NB4 (cell line): ENCODE measurements around the gene MATN3.

Experiments
- DNase-seq: peaks from one replicate; pipeline ENCODE4 v3.0.0; 2010; ENCODE audit warnings: low read depth
- H3K4me3 ChIP-seq: one replicate; pipeline ENCODE4 v1.5.1; 2011; ENCODE audit warnings: mild to moderate bottlenecking, low read depth, low read length, moderate library complexity
- CTCF ChIP-seq: IDR thresholded peaks from one replicate; pipeline ENCODE4 v1.5.1; 2012; ENCODE audit warnings: low read depth, low read length
- MYC ChIP-seq: IDR thresholded peaks from 2 replicates; pipeline ENCODE4 v1.6.1; 2011; ENCODE audit warnings: low read depth, low read length
- POLR2A ChIP-seq: IDR thresholded peaks from 2 replicates; pipeline ENCODE4 v1.6.1; 2011; ENCODE audit warnings: mild to moderate bottlenecking; ENCODE audit not compliant: insufficient read length; ENCODE audit errors: extremely low read depth
- TF ChIP-seq, protein P1 (sequence below): IDR thresholded peaks from 2 replicates; pipeline ENCODE4 v1.6.1; 2011; ENCODE audit warnings: low read depth, low read length

The MATN3 gene

DNA sequence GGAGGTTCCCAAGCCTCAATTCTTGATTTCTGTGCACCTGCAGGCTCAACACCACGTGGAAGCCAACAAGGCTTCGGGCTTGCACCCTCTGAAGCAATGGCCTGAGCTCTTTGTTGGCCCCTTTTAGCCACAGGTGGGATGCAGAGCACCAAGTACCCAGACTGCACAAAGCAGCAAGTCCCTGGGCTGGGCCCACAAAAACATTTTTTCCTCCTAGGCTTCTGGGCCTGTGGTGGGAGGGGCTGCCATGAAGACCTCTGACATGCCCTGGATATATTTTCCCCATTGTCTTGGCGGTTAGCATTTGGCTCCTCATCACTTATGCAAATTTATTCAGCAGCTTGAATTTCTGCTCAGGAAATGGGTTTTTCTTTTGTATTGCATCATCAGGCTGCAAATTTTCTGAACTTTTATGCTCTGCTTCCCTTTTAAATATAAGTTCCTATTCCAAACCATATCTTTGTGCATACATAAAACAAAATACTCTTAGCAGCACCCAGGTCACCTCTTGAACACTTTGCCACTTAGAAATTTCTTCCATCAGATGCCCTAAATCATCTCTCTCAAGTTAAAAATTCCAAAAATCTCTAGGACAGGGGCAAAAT is 9.0 kb upstream of the MATN3 start:
- H3K4me3 ChIP-seq, result no peak overlapping the region
- TF ChIP-seq POLR2A (no peak), MYC (no peak), CTCF (no peak)
- TF ChIP-seq, protein P1, sequence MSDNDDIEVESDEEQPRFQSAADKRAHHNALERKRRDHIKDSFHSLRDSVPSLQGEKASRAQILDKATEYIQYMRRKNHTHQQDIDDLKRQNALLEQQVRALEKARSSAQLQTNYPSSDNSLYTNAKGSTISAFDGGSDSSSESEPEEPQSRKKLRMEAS, result no peak

GRCh38 chr2:20019747-20020146 is 7.3 kb upstream of the MATN3 start:
- no peak overlapping the region for H3K4me3 ChIP-seq
- no peak for DNase-seq
- TF ChIP-seq CTCF, result no peak
- TF ChIP-seq, protein P1, result no peak
- no peak for TF ChIP-seq MYC
- no peak for TF ChIP-seq POLR2A

More for the DNA sequence above, 9.0 kb upstream of the MATN3 start:
- no peak for DNase-seq

DNA sequence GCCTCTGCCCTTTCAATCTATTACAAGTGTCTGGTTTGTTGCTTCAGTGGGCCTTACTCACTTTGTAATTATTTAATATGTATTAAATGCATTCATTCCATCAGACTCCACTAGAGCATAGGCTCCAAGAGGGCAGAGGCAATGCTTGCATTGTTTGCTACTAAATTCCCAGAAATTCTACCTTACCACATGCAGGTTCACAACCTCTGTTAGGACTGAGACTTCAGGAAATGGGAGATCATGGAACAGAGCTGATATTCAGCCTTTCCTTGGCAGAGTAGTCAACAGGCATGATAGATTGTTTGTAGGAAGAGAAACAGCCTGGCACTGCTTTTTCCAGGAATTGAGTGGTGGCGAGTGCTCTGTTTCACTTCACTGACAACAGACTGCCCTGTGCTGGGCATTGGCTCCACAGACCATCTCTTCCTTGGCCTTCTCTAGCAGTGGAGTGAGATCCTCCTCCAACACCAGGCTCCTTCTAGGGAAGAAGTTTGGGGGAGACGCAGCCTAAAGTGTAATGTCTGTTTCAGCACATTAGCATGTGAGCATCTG is 6.2 kb upstream of the MATN3 start:
- no peak overlapping the region for H3K4me3 ChIP-seq
- TF ChIP-seq CTCF, result no peak
- no peak for TF ChIP-seq POLR2A
- TF ChIP-seq, protein P1, result no peak
- no peak for TF ChIP-seq MYC
- no peak for DNase-seq

DNA sequence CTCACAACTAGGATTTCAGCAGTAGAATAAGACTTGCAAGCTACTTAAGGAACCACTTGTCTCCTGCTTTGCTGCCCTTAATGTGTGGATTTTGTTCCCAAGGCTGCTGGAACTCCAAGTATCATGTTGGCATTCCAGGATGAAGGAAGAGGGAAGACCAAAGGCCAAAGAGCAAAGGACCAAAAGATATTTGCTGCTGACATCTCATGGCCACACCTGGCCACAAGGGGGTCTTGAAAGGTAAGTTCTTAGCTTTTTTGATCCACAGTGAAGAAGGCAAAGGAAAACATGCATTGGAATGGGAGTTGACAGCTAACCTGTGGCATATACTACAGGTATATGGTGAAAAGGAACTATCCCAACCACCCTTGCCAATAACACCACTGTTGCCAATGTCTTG is 3.9 kb upstream of the MATN3 start:
- TF ChIP-seq, protein P1, result no peak
- no peak for TF ChIP-seq POLR2A
- TF ChIP-seq CTCF, result no peak

DNA sequence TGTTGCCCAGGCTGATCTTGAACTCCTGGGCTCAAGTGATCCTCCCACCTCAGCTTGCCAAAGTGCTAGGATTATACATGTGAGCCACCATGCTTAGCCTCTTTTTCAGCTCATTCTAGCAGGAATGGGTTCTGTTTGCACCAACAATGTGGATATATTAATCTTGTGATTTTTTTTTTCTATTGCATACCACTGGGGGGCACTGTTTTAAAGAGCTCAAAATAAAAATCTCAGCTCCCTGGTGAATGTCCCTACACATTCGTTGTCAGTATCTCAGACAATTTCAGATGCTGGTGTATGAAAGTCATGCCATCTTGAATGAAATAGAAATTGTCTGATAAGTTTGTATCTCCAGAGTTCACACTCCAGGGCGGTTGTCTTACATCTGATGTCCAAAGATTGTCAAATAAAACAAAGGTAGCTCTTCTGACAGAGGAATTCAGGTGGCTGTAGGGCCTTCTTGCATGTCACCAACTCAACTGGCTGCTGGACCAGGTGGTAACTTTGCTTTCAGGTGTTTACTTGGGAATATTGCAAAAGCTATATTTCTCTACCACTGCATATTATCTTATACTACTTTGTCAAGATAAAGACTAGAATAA is 3.1 kb upstream of the MATN3 start:
- peak; percentile 61 for DNase-seq
- peak; percentile 38 for TF ChIP-seq CTCF
- TF ChIP-seq, protein P1, result no peak
- no peak overlapping the region for H3K4me3 ChIP-seq

More for the DNA sequence above, 3.9 kb upstream of the MATN3 start:
- DNase-seq, result no peak
- no peak overlapping the region for H3K4me3 ChIP-seq
